ENCODE measurements around the gene MAP2K7. TPM values are rescaled to one million over a fixed set of nuclear protein-coding genes. Genes with fewer than 3 reads are reported as not detected.

Gene MAP2K7
- total RNA-seq, 1 experiment from 2014 or later, result 54.0 TPM

GRCh38 chr19:7862413-7862951, 41.2 kb upstream of the MAP2K7 start:
- Histone ChIP-seq H3K9me3 (ENCODE audit: insufficient read depth, low read depth) (no peaks in the 10 kb centered on the region), H3K4me1 (replicated peaks; ENCODE audit: insufficient read depth) (no peaks in the 10 kb centered on the region), H3K27ac (no peak overlapping the region), H4K20me1 (ENCODE audit: insufficient read depth) (no peaks in the 10 kb centered on the region), H3K36me3 (ENCODE audit: low read depth) (no peaks in the 10 kb centered on the region), H3K4me3 (peak overlapping the region; percentile 17; the same call in 1 of the 2 replicates), H3K9me2 (ENCODE audit: insufficient read depth) (no peaks in the 10 kb centered on the region), H3K27me3 (ENCODE audit: insufficient read depth, low read depth) (no peaks in the 10 kb centered on the region), H3F3A (ENCODE audit: insufficient read depth, low read depth) (peaks cover 35% of the 10 kb centered on the region), H2AFZ (no peak overlapping the region), H3K4me2 (peak overlapping the region; percentile 60), H3K79me2 (ENCODE audit: low read depth) (no peaks in the 10 kb centered on the region)
- BruUV-seq (replicated peaks), result no TSS peak
- DNase-seq, result peak in 1 of 2 experiments; percentile 61
- ChIA-PET CTCF (interaction anchor here (0.6 kb wide), 2 partner anchors 58 to 188 kb away, joined by 3 to 4 read pairs; partner anchors contain the start of gene SNAPC2), POLR2A (ENCODE audit: unreplicated experiment) (no interaction called here)
- TF ChIP-seq CTCF (conservative IDR thresholded peaks at IDR 0.05) (no peak), EZH2 (IDR thresholded peaks at IDR 0.05; ENCODE audit: low read depth) (no peak)
- intact Hi-C loops (cut with micrococcal nuclease; ENCODE audit: unreplicated experiment), result no loop called here

- no peaks in the 10 kb centered on the region for H3K27me3 ChIP-seq (ENCODE audit: insufficient read depth, low read depth)
- intact Hi-C loops (cut with micrococcal nuclease; ENCODE audit: unreplicated experiment), result no loop called here
- no peaks in the 10 kb centered on the region for H4K20me1 ChIP-seq (ENCODE audit: insufficient read depth)
- TF ChIP-seq CTCF (conservative IDR thresholded peaks at IDR 0.05) (no peak), EZH2 (IDR thresholded peaks at IDR 0.05; ENCODE audit: low read depth) (no peak)
- H3K27ac ChIP-seq, result no peak overlapping the region
- H3K4me1 ChIP-seq (replicated peaks; ENCODE audit: insufficient read depth), result peaks cover 8% of the 10 kb centered on the region
- H3K4me2 ChIP-seq, result no peak overlapping the region
- H3K4me3 ChIP-seq, result no peak overlapping the region
- DNase-seq, result no peak
- ChIA-PET POLR2A (ENCODE audit: unreplicated experiment) (interaction anchor here (0.6 kb wide), 1 partner anchor 40 kb away, joined by 4 read pairs; the partner anchor contains the start of gene MAP2K7), CTCF (no interaction called here)
- H2AFZ ChIP-seq, result no peak overlapping the region
- BruUV-seq (replicated peaks), result no TSS peak
- peaks cover 35% of the 10 kb centered on the region for H3F3A ChIP-seq (ENCODE audit: insufficient read depth, low read depth)
- H3K9me3 ChIP-seq (ENCODE audit: insufficient read depth, low read depth), result no peaks in the 10 kb centered on the region
- no peaks in the 10 kb centered on the region for H3K79me2 ChIP-seq (ENCODE audit: low read depth)
- H3K9me2 ChIP-seq (ENCODE audit: insufficient read depth), result no peaks in the 10 kb centered on the region
- H3K36me3 ChIP-seq (ENCODE audit: low read depth), result no peaks in the 10 kb centered on the region
Measured at GRCh38 chr19:7863157-7863970, 40.3 kb upstream of the MAP2K7 start.

- no peaks in the 10 kb centered on the region for H3K79me2 ChIP-seq (ENCODE audit: low read depth)
- TF ChIP-seq EZH2 (IDR thresholded peaks at IDR 0.05; ENCODE audit: low read depth) (no peak), CTCF (conservative IDR thresholded peaks at IDR 0.05) (no peak)
- no peak overlapping the region for H3K4me2 ChIP-seq
- no peaks in the 10 kb centered on the region for H3K9me3 ChIP-seq (ENCODE audit: insufficient read depth, low read depth)
- no peaks in the 10 kb centered on the region for H3K27me3 ChIP-seq (ENCODE audit: insufficient read depth, low read depth)
- intact Hi-C loops (cut with micrococcal nuclease; ENCODE audit: unreplicated experiment), result no loop called here
- H3K36me3 ChIP-seq (ENCODE audit: low read depth), result no peaks in the 10 kb centered on the region
- H3K27ac ChIP-seq, result no peak overlapping the region
- BruUV-seq (replicated peaks), result no TSS peak
- CTCF ChIA-PET, result no interaction called here
- DNase-seq, result no peak
- H3K4me1 ChIP-seq (replicated peaks; ENCODE audit: insufficient read depth), result peaks cover 10% of the 10 kb centered on the region
- H3K9me2 ChIP-seq (ENCODE audit: insufficient read depth), result no peaks in the 10 kb centered on the region
- H3K4me3 ChIP-seq, result no peak overlapping the region
- H2AFZ ChIP-seq, result no peak overlapping the region
- POLR2A ChIA-PET (ENCODE audit: unreplicated experiment), result interaction anchor here (0.6 kb wide), 1 partner anchor 39 kb away, joined by 4 read pairs; the partner anchor contains the start of gene MAP2K7
- H4K20me1 ChIP-seq (ENCODE audit: insufficient read depth), result no peaks in the 10 kb centered on the region
- peaks cover 35% of the 10 kb centered on the region for H3F3A ChIP-seq (ENCODE audit: insufficient read depth, low read depth)
Measured at GRCh38 chr19:7863971-7864689, 39.5 kb upstream of the MAP2K7 start.
